Epithelial cell of proximal tubule (primary cell): ENCODE measurements around the gene CAPN10. TPM values are rescaled to one million over a fixed set of nuclear protein-coding genes. Genes with fewer than 3 reads are reported as not detected.

Source experiments
- DNase-seq: peaks from one replicate; pipeline ENCODE4 v3.0.0-alpha.2; 2011; ENCODE audit warnings: low read depth
- H3K4me3 ChIP-seq: 2 replicates; pipeline ENCODE4 v1.5.1; 2011; ENCODE audit warnings: low read depth, mild to moderate bottlenecking, low read length
- CTCF ChIP-seq: conservative IDR thresholded peaks from 2 replicates; pipeline ENCODE4 v1.5.1; 2012; ENCODE audit warnings: low read depth, mild to moderate bottlenecking, low read length
- total RNA-seq: library from RNA; depleted of rRNA; stranded (reverse); fragments of >200 nt; gene quantifications from 2 replicates; pipeline ENCODE4 v1.2.3, GENCODE V29; 2015

The CAPN10 gene
- total RNA-seq, 1 donor from 2014 or later = 31.9 TPM

DNA sequence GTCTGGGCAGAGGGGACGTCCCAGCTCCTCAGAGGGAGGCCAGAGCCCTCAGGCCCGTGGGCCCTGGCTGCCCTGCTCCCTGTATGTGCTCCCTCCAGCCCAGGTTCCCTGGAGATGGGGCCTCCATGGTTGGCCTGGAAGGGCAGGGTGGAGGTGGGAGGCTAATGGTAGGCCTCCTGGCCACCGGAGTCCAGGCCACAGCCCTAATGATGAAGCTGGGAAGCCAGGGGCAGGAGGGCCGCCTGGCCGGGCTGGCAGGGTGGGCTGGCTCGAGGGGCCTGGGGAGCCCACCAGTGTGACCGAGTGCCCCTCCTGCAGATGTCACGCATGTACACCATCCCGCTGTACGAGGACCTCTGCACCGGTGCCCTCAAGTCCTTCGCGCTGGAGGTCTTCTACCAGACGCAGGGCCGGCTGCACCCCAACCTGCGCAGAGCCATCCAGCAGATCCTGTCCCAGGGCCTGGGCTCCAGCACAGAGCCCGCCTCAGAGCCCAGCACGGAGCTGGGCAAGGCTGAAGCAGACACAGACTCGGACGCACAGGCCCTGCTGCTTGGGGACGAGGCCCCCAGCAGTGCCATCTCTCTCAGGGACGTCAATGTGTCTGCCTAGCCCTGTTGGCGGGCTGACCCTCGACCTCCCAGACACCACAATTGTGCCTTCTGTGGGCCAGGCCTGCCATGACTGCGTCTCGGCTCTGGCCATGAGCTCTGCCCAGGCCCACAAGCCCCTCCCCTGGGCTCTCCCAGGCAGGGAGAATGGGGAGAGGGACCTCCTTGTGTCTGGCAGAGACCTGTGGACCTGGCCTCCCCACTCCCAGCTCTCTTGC is 9.0 kb upstream of the CAPN10 start:
- no peak for TF ChIP-seq CTCF
- no peak for DNase-seq
- no peak overlapping the region for H3K4me3 ChIP-seq

DNA sequence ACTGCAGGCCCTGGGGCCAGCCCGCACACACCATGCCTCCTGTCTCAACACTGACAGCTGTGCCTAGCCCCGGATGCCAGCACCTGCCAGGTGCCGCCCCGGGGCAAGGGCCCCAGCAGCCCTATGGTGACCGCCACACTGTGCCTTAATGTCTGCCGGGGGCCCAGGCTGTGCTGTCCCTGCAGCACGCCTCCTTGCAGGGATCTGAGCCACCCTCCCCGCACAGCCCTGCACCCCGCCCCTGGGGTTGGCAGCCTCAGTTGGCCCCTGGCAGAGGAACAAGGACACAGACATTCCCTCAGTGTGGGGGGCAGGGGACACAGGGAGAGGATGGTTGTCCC is 8.5 kb upstream of the CAPN10 start:
- no peak for TF ChIP-seq CTCF
- no peak for DNase-seq
- no peak overlapping the region for H3K4me3 ChIP-seq

DNA sequence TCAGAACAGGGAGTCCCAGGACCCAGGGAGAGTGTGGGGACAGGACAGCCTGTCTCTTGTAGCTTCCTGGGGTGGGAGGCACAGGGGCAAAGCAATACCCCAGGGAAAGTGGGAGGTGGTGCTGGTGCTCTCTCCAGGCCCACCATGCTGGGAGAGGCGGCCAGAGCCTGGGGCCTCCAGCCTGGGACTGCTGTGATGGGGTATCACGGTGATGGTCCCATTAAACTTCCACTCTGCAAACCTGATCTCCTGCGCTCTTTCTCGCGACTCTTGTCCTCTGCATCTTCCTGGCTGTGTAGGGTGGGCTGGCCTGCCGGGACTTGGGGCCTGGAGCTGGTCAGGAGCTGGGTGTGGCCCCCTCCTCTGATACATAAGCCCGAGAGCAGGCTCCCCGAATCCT is 8.0 kb upstream of the CAPN10 start:
- DNase-seq = no peak
- TF ChIP-seq CTCF = no peak
- H3K4me3 ChIP-seq = no peak overlapping the region

GRCh38 chr2:240579071-240579762 is 7.3 kb upstream of the CAPN10 start:
- DNase-seq = no peak
- no peak for TF ChIP-seq CTCF
- H3K4me3 ChIP-seq = no peak overlapping the region

DNA sequence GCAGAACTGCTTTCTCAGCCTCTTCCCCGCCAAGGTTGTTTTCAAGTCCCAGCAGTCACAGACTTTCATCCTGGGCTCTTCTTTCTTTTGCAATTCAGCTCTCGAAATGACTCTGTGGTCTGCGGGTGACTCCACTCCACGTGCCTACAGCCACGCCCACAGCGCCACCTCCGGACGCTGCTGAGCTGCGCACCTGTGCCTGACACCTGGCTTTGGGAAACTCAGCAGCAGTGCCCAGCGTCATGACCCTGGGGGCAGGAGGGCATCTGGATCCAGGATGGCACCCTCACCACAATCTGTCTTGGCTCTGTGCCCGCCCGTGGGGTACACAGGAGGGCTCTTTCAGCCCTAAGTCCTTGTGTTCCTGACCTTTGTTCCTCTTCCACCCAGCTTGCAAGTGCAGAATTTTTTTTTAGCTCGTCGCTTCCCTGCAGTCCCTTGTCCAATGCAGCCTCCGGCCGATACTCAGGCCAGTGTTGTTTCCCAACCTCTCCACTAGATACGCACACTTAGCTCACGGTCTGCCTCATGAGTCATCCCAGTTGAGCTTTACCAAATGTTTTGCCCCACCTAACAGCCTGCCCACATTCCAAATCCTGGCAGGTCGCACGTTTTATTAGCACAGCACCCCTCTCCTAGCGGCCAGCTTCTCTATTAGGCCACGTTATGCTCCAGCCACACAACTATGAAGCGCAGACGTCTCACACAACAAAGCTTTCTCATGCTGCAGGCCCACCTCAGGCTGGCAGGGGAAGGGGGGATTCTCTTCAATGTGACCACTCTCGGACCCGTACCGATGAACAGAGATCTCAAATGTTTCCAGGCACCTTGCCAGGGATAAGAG is 6.5 kb upstream of the CAPN10 start:
- TF ChIP-seq CTCF = peak; percentile 57
- no peak overlapping the region for H3K4me3 ChIP-seq
- no peak for DNase-seq

DNA sequence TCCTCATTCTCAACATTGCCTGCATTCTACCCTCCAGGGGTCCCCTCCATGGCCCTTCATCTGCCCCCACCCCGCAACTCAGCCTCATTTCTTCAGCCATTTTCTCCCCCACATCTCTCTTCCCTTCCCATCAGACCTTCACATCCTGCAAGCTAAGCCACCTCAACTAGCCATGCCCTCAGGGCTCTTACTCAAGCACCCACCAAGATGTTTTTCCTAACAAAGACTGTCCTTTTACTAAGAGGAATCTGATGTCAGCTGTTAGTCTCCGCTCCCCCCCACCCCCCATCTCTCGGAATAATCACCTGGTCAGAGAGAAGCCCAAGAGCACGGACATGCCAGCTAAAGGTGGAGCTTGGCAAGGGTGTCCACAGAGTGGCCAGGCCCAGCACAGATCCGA is 4.7 kb upstream of the CAPN10 start:
- TF ChIP-seq CTCF = no peak
- no peak overlapping the region for H3K4me3 ChIP-seq
- no peak for DNase-seq
